Measurements from ENCODE around the gene CHN2.

Gene CHN2

GRCh38 chr7:29265208-29265923, 70.8 kb downstream of the CHN2 start:
- H3K27me3 ChIP-seq (ENCODE audit: insufficient read depth, low read depth, severe bottlenecking): no peaks in the 10 kb centered on the region
- DNase-seq: no peak
- H3K9me3 ChIP-seq (ENCODE audit: severe bottlenecking): no peaks in the 10 kb centered on the region
- no peak overlapping the region for H3K27ac ChIP-seq
- H3K4me3 ChIP-seq (ENCODE audit: low read depth, low read length): no peak overlapping the region
- H3K36me3 ChIP-seq: no peaks in the 10 kb centered on the region
- TF ChIP-seq CTCF (IDR thresholded peaks at IDR 0.05; ENCODE audit: low read depth, low read length): no peak

DNA sequence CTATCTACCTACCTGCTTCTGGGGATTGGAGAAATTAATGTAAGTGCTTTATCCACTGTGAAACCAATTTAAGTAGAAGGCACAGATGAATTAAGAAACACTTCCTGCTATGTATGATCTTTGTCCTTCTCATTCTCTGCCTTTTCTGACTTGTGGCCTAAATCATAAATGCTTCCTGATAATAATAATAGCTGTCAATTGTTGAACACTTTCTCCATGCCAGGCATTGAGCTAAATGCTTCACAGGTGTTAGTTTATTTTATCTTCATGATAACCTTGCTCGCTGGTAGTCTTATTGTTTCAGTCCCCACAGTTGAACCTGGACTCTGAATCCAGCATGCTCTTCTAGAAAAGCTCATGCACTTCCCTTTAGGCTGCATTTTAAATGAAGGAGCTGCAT, 75.4 kb downstream of the CHN2 start:
- H3K4me3 ChIP-seq (ENCODE audit: low read depth, low read length): no peak overlapping the region
- no peak for TF ChIP-seq CTCF (IDR thresholded peaks at IDR 0.05; ENCODE audit: low read depth, low read length)
- no peaks in the 10 kb centered on the region for H3K36me3 ChIP-seq
- no peak for DNase-seq
- no peaks in the 10 kb centered on the region for H3K27me3 ChIP-seq (ENCODE audit: insufficient read depth, low read depth, severe bottlenecking)
- peak overlapping the region; percentile 60 for H3K27ac ChIP-seq
- H3K9me3 ChIP-seq (ENCODE audit: severe bottlenecking): no peaks in the 10 kb centered on the region

DNA sequence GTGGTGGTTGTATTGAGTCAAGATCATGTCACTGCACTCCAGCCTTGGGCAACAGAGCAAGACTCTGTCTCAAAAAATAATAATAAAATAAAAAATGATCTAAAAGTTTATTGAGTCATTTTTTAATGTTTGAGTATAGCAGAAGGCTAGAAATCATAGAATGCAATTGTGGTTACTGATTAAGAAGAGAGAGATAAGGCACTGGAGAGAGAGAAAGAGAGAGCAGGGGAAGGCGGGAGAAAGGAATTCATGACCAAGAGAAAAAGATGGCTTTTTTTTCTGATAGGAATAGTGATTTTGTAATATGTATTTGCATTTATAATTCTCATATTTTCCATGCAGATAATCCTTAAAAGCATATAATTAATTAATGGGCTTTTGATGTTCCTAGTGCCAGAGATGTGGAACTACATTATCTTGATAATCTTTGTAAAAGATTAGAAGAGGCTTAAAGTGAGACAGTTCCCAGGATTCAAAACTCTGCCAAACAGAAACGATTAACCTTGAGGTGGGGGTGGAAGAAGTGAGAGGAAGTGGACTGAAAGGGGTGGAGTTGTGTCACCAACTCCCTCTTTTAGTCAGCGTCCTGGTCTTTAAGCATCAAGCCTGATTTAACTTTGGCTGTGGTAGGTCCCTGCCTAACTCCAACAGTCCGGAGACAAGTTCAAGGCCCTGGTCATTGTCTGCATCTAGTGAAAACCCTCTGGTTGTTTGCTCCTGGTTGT, 76.2 kb downstream of the CHN2 start:
- no peaks in the 10 kb centered on the region for H3K27me3 ChIP-seq (ENCODE audit: insufficient read depth, low read depth, severe bottlenecking)
- no peaks in the 10 kb centered on the region for H3K36me3 ChIP-seq
- H3K9me3 ChIP-seq (ENCODE audit: severe bottlenecking): no peaks in the 10 kb centered on the region
- peak overlapping the region; percentile 14; the same call in 1 of the 2 replicates for H3K4me3 ChIP-seq (ENCODE audit: low read depth, low read length)
- peak; percentile 59 for DNase-seq
- H3K27ac ChIP-seq: peak overlapping the region; percentile 46
- no peak for TF ChIP-seq CTCF (IDR thresholded peaks at IDR 0.05; ENCODE audit: low read depth, low read length)

- no peaks in the 10 kb centered on the region for H3K27me3 ChIP-seq (ENCODE audit: insufficient read depth, low read depth, severe bottlenecking)
- TF ChIP-seq CTCF (IDR thresholded peaks at IDR 0.05; ENCODE audit: low read depth, low read length): no peak
- no peaks in the 10 kb centered on the region for H3K36me3 ChIP-seq
- no peak for DNase-seq
- no peaks in the 10 kb centered on the region for H3K9me3 ChIP-seq (ENCODE audit: severe bottlenecking)
- peak overlapping the region; percentile 14; the same call in 1 of the 2 replicates for H3K4me3 ChIP-seq (ENCODE audit: low read depth, low read length)
- peak overlapping the region; percentile 46 for H3K27ac ChIP-seq
Measured at GRCh38 chr7:29271319-29271658, 76.7 kb downstream of the CHN2 start.

GRCh38 chr7:29272057-29272456, 77.5 kb downstream of the CHN2 start:
- DNase-seq: no peak
- no peaks in the 10 kb centered on the region for H3K9me3 ChIP-seq (ENCODE audit: severe bottlenecking)
- no peaks in the 10 kb centered on the region for H3K36me3 ChIP-seq
- H3K27me3 ChIP-seq (ENCODE audit: insufficient read depth, low read depth, severe bottlenecking): no peaks in the 10 kb centered on the region
- no peak for TF ChIP-seq CTCF (IDR thresholded peaks at IDR 0.05; ENCODE audit: low read depth, low read length)
- H3K4me3 ChIP-seq (ENCODE audit: low read depth, low read length): no peak overlapping the region
- no peak overlapping the region for H3K27ac ChIP-seq

Measured in WERI-Rb-1 (cell line).